ENCODE measurements around the gene VEZT.

GRCh38 chr12:95239216-95239615 is 21.6 kb downstream of the VEZT start:
- no peak for TF ChIP-seq CTCF (IDR thresholded peaks at IDR 0.05; ENCODE audit: poor library complexity, severe bottlenecking)
- TF ChIP-seq EZH2 (IDR thresholded peaks at IDR 0.05; ENCODE audit: borderline replicate concordance, insufficient read depth, low read length, poor library complexity, severe bottlenecking): no peak
- TF ChIP-seq MXI1 (conservative IDR thresholded peaks at IDR 0.05; ENCODE audit: poor library complexity, severe bottlenecking): no peak
